Chondrocyte (in vitro differentiated cells): ENCODE measurements around the gene TNPO1. TPM values are rescaled to one million over a fixed set of nuclear protein-coding genes. Genes with fewer than 3 reads are reported as not detected.
A peak's percentile ranks its signal among the peaks of the same experiment; 100 is the strongest.

Source experiments
- DNase-seq: peaks from one replicate; pipeline ENCODE4 v3.0.0; 2021; ENCODE audit warnings: mixed read lengths, low spot score
- H3K27ac Mint-ChIP-seq: one replicate; pipeline ENCODE4 v1.8.0; 2021; ENCODE audit warnings: mild to moderate bottlenecking, moderate library complexity, mixed read lengths; ENCODE audit not compliant: unreplicated experiment
- H3K27me3 Mint-ChIP-seq: 2 replicates; pipeline ENCODE4 v1.8.0; 2021; ENCODE audit warnings: low read depth, mixed read lengths
- H3K36me3 Mint-ChIP-seq: 2 replicates; pipeline ENCODE4 v1.8.0; 2021; ENCODE audit warnings: low read depth, mixed read lengths
- H3K4me1 Mint-ChIP-seq: 2 replicates; pipeline ENCODE4 v1.8.0; 2021; ENCODE audit warnings: low read depth, mild to moderate bottlenecking, mixed read lengths
- H3K4me3 Mint-ChIP-seq: one replicate; pipeline ENCODE4 v1.8.0; 2021; ENCODE audit warnings: mild to moderate bottlenecking, moderate library complexity, mixed read lengths; ENCODE audit not compliant: unreplicated experiment
- H3K9me3 Mint-ChIP-seq: 2 replicates; pipeline ENCODE4 v1.8.0; 2021; ENCODE audit warnings: low read depth, mixed read lengths
- CTCF ChIP-seq: fragments of 200-600 bp; sonication (generic); IDR thresholded peaks from 2 replicates; pipeline ENCODE4 v1.5.0; 2021; ENCODE audit warnings: antibody characterized with exemption, mild to moderate bottlenecking, moderate library complexity
- total RNA-seq: library from RNA; stranded (reverse); gene quantifications from 3 replicates; pipeline ENCODE4 v1.2.1, GENCODE V29; 2021

Gene TNPO1
- total RNA-seq, 1 donor from 2014 or later = 132 TPM

GRCh38 chr5:72845889-72846288 is 29.4 kb downstream of the TNPO1 start:
- H3K4me1 Mint-ChIP-seq = peaks cover 58% of the 10 kb centered on the region

GRCh38 chr5:72846483-72846882 is 30.0 kb downstream of the TNPO1 start:
- TF ChIP-seq CTCF = no peak
- Mint-ChIP-seq H3K27me3 (no peaks in the 10 kb centered on the region), H3K9me3 (no peaks in the 10 kb centered on the region), H3K27ac (no peak overlapping the region), H3K36me3 (no peaks in the 10 kb centered on the region), H3K4me3 (no peak overlapping the region), H3K4me1 (peaks cover 62% of the 10 kb centered on the region)
- DNase-seq = no peak

More at GRCh38 chr5:72845889-72846288, 29.4 kb downstream of the TNPO1 start:
- H3K27me3 Mint-ChIP-seq = no peaks in the 10 kb centered on the region
- TF ChIP-seq CTCF = no peak
- H3K36me3 Mint-ChIP-seq = no peaks in the 10 kb centered on the region
- no peak for DNase-seq
- no peak overlapping the region for H3K27ac Mint-ChIP-seq
- no peak overlapping the region for H3K4me3 Mint-ChIP-seq
- H3K9me3 Mint-ChIP-seq = no peaks in the 10 kb centered on the region

GRCh38 chr5:72847439-72847838 is 31.0 kb downstream of the TNPO1 start:
- no peak for TF ChIP-seq CTCF
- Mint-ChIP-seq H3K4me3 (peak overlapping the region; percentile 98), H3K9me3 (no peaks in the 10 kb centered on the region), H3K27ac (peak overlapping the region; percentile 99), H3K27me3 (no peaks in the 10 kb centered on the region), H3K4me1 (peaks cover 61% of the 10 kb centered on the region), H3K36me3 (peaks cover 3% of the 10 kb centered on the region)
- no peak for DNase-seq

GRCh38 chr5:72847989-72848473 is 31.6 kb downstream of the TNPO1 start:
- TF ChIP-seq CTCF = no peak
- peaks cover 57% of the 10 kb centered on the region for H3K4me1 Mint-ChIP-seq

GRCh38 chr5:72848474-72849428 is 32.3 kb downstream of the TNPO1 start:
- DNase-seq = no peak
- no peak for TF ChIP-seq CTCF
- Mint-ChIP-seq H3K4me1 (peaks cover 57% of the 10 kb centered on the region), H3K36me3 (peaks cover 9% of the 10 kb centered on the region), H3K27me3 (no peaks in the 10 kb centered on the region), H3K27ac (peak overlapping the region; percentile 99), H3K4me3 (peak overlapping the region; percentile 98), H3K9me3 (no peaks in the 10 kb centered on the region)

More at GRCh38 chr5:72847989-72848473, 31.6 kb downstream of the TNPO1 start:
- Mint-ChIP-seq H3K27ac (peak overlapping the region; percentile 99), H3K36me3 (peaks cover 5% of the 10 kb centered on the region), H3K4me3 (peak overlapping the region; percentile 98), H3K9me3 (no peaks in the 10 kb centered on the region), H3K27me3 (no peaks in the 10 kb centered on the region)
- peak; percentile 95 for DNase-seq
